HEK293 (cell line): ENCODE results near the gene ACKR4.

Source experiments
- CTCF ChIA-PET: fragments of 350-600 bp; formaldehyde crosslinking; extraction: SDS; loops from one replicate; lab custom pipeline; 2021; ENCODE audit warnings: antibody characterized with exemption; lab: Yijun Ruan, JAX
- POLR2A ChIA-PET: fragments of 300-600 bp; formaldehyde crosslinking; extraction: SDS; loops from one replicate; lab custom pipeline; 2020; ENCODE audit warnings: antibody characterized with exemption, inconsistent platforms; lab: Yijun Ruan, JAX
- H3K27ac ChIP-seq: fragments of 200-500 bp; sonication (Bioruptor generic); 2 replicates; pipeline ENCODE4 v1.5.1; 2014; ENCODE audit warnings: low read depth, low read length, control low read depth, inconsistent platforms; ENCODE audit errors: extremely low read depth
- H3K36me3 ChIP-seq, 2 experiments: fragments of 200-500 bp in 1 of 2; sonication (Bioruptor generic) in 1 of 2; 1 replicate in 1 of 2; 2 replicates in 1 of 2; pipeline ENCODE4 v1.5.1; 2014 to 2017; ENCODE audit warnings: inconsistent platforms in 2 of 2, low read length in 2 of 2; ENCODE audit not compliant: control insufficient read depth in 2 of 2, insufficient read depth in 1 of 2
- H3K4me1 ChIP-seq: fragments of 200-500 bp; sonication (Bioruptor generic); 2 replicates; pipeline ENCODE4 v1.5.1; 2014; ENCODE audit warnings: mild to moderate bottlenecking, low read length, inconsistent platforms; ENCODE audit not compliant: control insufficient read depth, insufficient read depth
- H3K4me3 ChIP-seq: 2 replicates; pipeline ENCODE4 v1.5.1; 2011; ENCODE audit warnings: low read depth, mild to moderate bottlenecking, control low read depth, low read length, moderate library complexity
- H3K9me3 ChIP-seq: fragments of 200-500 bp; sonication (Bioruptor generic); 2 replicates; pipeline ENCODE4 v1.5.1; 2014; ENCODE audit warnings: low read depth, low read length, inconsistent platforms; ENCODE audit not compliant: control insufficient read depth, insufficient read depth
- PBX3 ChIP-seq: sonication (generic); formaldehyde crosslinking; IDR thresholded peaks from 2 replicates; pipeline ENCODE4 v1.8.1; 2022; ENCODE audit warnings: mild to moderate bottlenecking, moderate library complexity, missing genetic modification reagents
- REPIN1 ChIP-seq: fragments of 450-650 bp; formaldehyde crosslinking; IDR thresholded peaks from 2 replicates; pipeline ENCODE4 v1.5.1; 2017; ENCODE audit warnings: missing biosample characterization, missing genetic modification characterization, low read depth
- SP7 ChIP-seq: fragments of 450-650 bp; formaldehyde crosslinking; IDR thresholded peaks from 2 replicates; pipeline ENCODE4 v1.5.1; 2016; ENCODE audit warnings: missing biosample characterization, missing genetic modification characterization
- YY2 ChIP-seq: fragments of 450-650 bp; formaldehyde crosslinking; IDR thresholded peaks from 2 replicates; pipeline ENCODE4 v1.5.1; 2016; ENCODE audit warnings: missing biosample characterization, missing genetic modification characterization
- ZFP41 ChIP-seq: fragments of 450-650 bp; formaldehyde crosslinking; IDR thresholded peaks from 2 replicates; pipeline ENCODE4 v1.5.1; 2016; ENCODE audit warnings: missing biosample characterization, missing genetic modification characterization, borderline replicate concordance
- ZNF184 ChIP-seq: fragments of 450-650 bp; IDR thresholded peaks from 2 replicates; pipeline ENCODE4 v1.5.1; 2018; ENCODE audit warnings: missing biosample characterization, mild to moderate bottlenecking, missing genetic modification characterization
- ZNF2 ChIP-seq: fragments of 450-650 bp; formaldehyde crosslinking; IDR thresholded peaks from 2 replicates; pipeline ENCODE4 v1.5.1; 2016; ENCODE audit warnings: missing biosample characterization, missing genetic modification characterization
- ZNF274 ChIP-seq, 2 experiments: fragments of 200-500 bp in 1 of 2; fragments of 450-650 bp in 1 of 2; sonication (Bioruptor generic) in 1 of 2; formaldehyde crosslinking in 1 of 2; IDR thresholded peaks; 2 replicates each; pipeline versions ENCODE4 v1.5.1 to v1.6.1; 2014 to 2016; ENCODE audit warnings: borderline replicate concordance in 1 of 2, inconsistent platforms in 1 of 2, low read length in 1 of 2, missing biosample characterization in 1 of 2, missing genetic modification characterization in 1 of 2
- ZNF280C ChIP-seq: fragments of 450-650 bp; formaldehyde crosslinking; IDR thresholded peaks from 2 replicates; pipeline ENCODE4 v1.5.1; 2016; ENCODE audit warnings: missing biosample characterization, missing genetic modification characterization
- ZNF302 ChIP-seq: fragments of 450-650 bp; formaldehyde crosslinking; IDR thresholded peaks from 2 replicates; pipeline ENCODE4 v1.5.1; 2016; ENCODE audit warnings: missing biosample characterization, missing genetic modification characterization, low read depth
- ZNF404 ChIP-seq: fragments of 450-650 bp; formaldehyde crosslinking; IDR thresholded peaks from 2 replicates; pipeline ENCODE4 v1.5.1; 2017; ENCODE audit warnings: missing biosample characterization, missing genetic modification characterization
- ZNF433 ChIP-seq: fragments of 450-650 bp; formaldehyde crosslinking; IDR thresholded peaks from 2 replicates; pipeline ENCODE4 v1.5.1; 2016; ENCODE audit warnings: missing biosample characterization, missing genetic modification characterization, low read depth
- ZNF529 ChIP-seq: fragments of 450-650 bp; formaldehyde crosslinking; IDR thresholded peaks from 2 replicates; pipeline ENCODE4 v1.5.1; 2017; ENCODE audit warnings: missing genetic modification characterization, missing biosample characterization; ENCODE audit not compliant: insufficient replicate concordance
- ZNF610 ChIP-seq: fragments of 450-650 bp; formaldehyde crosslinking; IDR thresholded peaks from 2 replicates; pipeline ENCODE4 v1.5.1; 2016; ENCODE audit warnings: missing biosample characterization, missing genetic modification characterization, borderline replicate concordance
- ZNF654 ChIP-seq: fragments of 450-650 bp; formaldehyde crosslinking; IDR thresholded peaks from 2 replicates; pipeline ENCODE4 v1.5.1; 2016; ENCODE audit warnings: low read depth, missing biosample characterization, missing genetic modification characterization
- ZNF660 ChIP-seq: fragments of 450-650 bp; IDR thresholded peaks from 2 replicates; pipeline ENCODE4 v1.5.1; 2018; ENCODE audit warnings: missing biosample characterization, mild to moderate bottlenecking, missing genetic modification characterization
- ZNF830 ChIP-seq: fragments of 450-650 bp; IDR thresholded peaks from 2 replicates; pipeline ENCODE4 v1.5.0; 2018; ENCODE audit warnings: missing biosample characterization, missing genetic modification characterization, low read depth, mild to moderate bottlenecking, moderate library complexity
- ZSCAN23 ChIP-seq: fragments of 450-650 bp; formaldehyde crosslinking; IDR thresholded peaks from 2 replicates; pipeline ENCODE4 v1.5.1; 2016; ENCODE audit warnings: missing biosample characterization, missing genetic modification characterization
- TF ChIP-seq, protein P1 (sequence below): fragments of 450-650 bp; formaldehyde crosslinking; IDR thresholded peaks from 2 replicates; pipeline ENCODE4 v1.5.1; 2016; ENCODE audit warnings: missing biosample characterization, missing genetic modification characterization, borderline replicate concordance

The ACKR4 gene

DNA sequence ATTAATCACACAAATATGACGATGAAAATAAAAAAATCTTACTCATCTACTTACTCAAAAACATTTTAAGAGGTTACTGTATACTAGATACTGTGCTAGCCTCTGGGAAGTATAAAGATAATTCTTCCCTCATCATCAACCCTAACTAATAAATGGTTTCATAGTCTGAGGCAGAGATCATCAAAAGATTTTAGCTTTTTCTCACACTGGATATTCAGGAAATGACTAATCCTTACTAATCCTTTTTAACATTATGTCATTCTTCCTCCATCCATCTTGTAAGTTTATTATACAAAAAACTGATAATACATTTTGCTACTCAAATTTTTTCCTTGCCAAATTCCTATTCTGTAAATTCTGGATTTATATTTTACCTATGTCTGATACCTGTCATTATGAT, 32.9 kb downstream of the ACKR4 start:
- Histone ChIP-seq H3K4me1 (no peaks in the 10 kb centered on the region), H3K36me3 (peaks cover 5 to 27% of the 10 kb centered on the region in 2 experiments; a peak in 2 of 3 replicates)
- TF ChIP-seq ZNF433 (tag by site-specific recombination) (no peak), ZNF280C (tag by site-specific recombination) (no peak), SP7 (0 out of 2 replicates have a peak, but pooled peaks have one; percentile 27)
- TF ChIP-seq, all 188 proteins: peak for 1
- Histone ChIP-seq H3K9me3 (no peaks in the 10 kb centered on the region), H3K27ac (no peak overlapping the region), H3K4me3 (no peak overlapping the region)
- ChIA-PET CTCF (interaction anchor here (1.0 kb wide), 1 partner anchor 9 kb away, joined by 6 read pairs; no protein-coding TSS in a partner anchor), POLR2A (no interaction called here)

GRCh38 chr3:132630612-132631011, 33.5 kb downstream of the ACKR4 start:
- CTCF ChIA-PET: interaction anchor here (0.6 to 1.0 kb wide), 3 partner anchors 9 to 1397 kb away, joined by 3 to 6 read pairs (median 4); partner anchors contain the start of genes ACAD11 and UBA5
- Histone ChIP-seq H3K4me1 (no peaks in the 10 kb centered on the region), H3K27ac (no peak overlapping the region), H3K9me3 (no peaks in the 10 kb centered on the region), H3K4me3 (no peak overlapping the region), H3K36me3 (peaks cover 4 to 30% of the 10 kb centered on the region in 2 experiments; a peak in 2 of 3 replicates)
- TF ChIP-seq ZFP41 (tag by site-specific recombination) (no peak), ZNF404 (tag by site-specific recombination) (no peak), ZSCAN23 (tag by site-specific recombination) (no peak), ZNF2 (no peak), ZNF274 (IDR thresholded peaks at IDR 0.05; ENCODE audit: low read length) (no peak), ZNF274 (tag by site-specific recombination; IDR thresholded peaks at IDR 0.05; ENCODE audit: borderline replicate concordance) (no peak), REPIN1 (no peak), ZNF529 (tag by site-specific recombination) (no peak), YY2 (tag by site-specific recombination) (no peak), ZNF830 (no peak), ZNF660 (tag by site-specific recombination) (no peak), ZNF184 (tag by site-specific recombination) (no peak), PBX3 (no peak), ZNF654 (tag by site-specific recombination) (no peak), ZNF610 (tag by site-specific recombination) (no peak), ZNF302 (tag by site-specific recombination) (no peak)
- TF ChIP-seq, protein P1, sequence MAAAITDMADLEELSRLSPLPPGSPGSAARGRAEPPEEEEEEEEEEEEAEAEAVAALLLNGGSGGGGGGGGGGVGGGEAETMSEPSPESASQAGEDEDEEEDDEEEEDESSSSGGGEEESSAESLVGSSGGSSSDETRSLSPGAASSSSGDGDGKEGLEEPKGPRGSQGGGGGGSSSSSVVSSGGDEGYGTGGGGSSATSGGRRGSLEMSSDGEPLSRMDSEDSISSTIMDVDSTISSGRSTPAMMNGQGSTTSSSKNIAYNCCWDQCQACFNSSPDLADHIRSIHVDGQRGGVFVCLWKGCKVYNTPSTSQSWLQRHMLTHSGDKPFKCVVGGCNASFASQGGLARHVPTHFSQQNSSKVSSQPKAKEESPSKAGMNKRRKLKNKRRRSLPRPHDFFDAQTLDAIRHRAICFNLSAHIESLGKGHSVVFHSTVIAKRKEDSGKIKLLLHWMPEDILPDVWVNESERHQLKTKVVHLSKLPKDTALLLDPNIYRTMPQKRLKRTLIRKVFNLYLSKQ: no peak
- POLR2A ChIA-PET: no interaction called here
